ENCODE results near the gene GNAO1.

GNAO1 gene

GRCh38 chr16:56244612-56245011 lies 53.3 kb downstream of the GNAO1 start:
- H3K36me3 ChIP-seq (ENCODE audit: insufficient read depth, low read length) = peaks cover 4% of the 10 kb centered on the region
- peaks cover 66% of the 10 kb centered on the region for H3K4me1 ChIP-seq (ENCODE audit: insufficient read depth, low read length)
- H3K9ac ChIP-seq (ENCODE audit: low read length) = no peak overlapping the region
- H3K27me3 ChIP-seq (ENCODE audit: control insufficient read depth in 1 of 2, insufficient read depth in 2 of 2, low read length in 2 of 2) = no peaks in the 10 kb centered on the region
- peak overlapping the region; percentile 10 for H3K27ac ChIP-seq (ENCODE audit: low read depth, low read length)
- H3K9me3 ChIP-seq (ENCODE audit: low read length) = no peaks in the 10 kb centered on the region
- H3K4me3 ChIP-seq (ENCODE audit: low read depth in 1 of 2, low read length in 2 of 2) = no peak overlapping the region

DNA sequence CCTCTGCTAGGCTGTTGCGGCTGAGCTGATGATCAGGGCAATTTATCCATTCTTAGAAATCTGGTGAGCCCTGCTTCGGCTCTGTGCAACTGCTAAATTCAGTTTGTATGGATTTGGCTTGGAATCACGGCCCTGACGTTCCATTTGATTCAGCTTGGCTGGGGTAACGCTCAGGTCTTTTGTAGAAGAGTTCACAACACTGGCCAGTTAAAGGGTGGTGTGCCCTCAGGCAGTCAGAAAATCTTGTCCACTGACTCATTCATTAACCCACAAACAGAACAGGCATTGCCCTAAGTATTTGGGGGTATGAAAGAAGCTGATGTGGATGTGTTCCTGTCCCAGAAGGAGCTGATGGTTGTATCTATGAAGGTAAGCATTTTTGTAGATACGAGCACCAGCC lies 53.9 kb downstream of the GNAO1 start:
- Histone ChIP-seq H3K27me3 (ENCODE audit: control insufficient read depth in 1 of 2, insufficient read depth in 2 of 2, low read length in 2 of 2) (no peaks in the 10 kb centered on the region), H3K4me3 (ENCODE audit: low read depth in 1 of 2, low read length in 2 of 2) (no peak overlapping the region), H3K9ac (ENCODE audit: low read length) (no peak overlapping the region), H3K27ac (ENCODE audit: low read depth, low read length) (peak overlapping the region; percentile 10), H3K36me3 (ENCODE audit: insufficient read depth, low read length) (peaks cover 5% of the 10 kb centered on the region), H3K9me3 (ENCODE audit: low read length) (no peaks in the 10 kb centered on the region), H3K4me1 (ENCODE audit: insufficient read depth, low read length) (peaks cover 63% of the 10 kb centered on the region)

- H3K27me3 ChIP-seq (ENCODE audit: control insufficient read depth in 1 of 2, insufficient read depth in 2 of 2, low read length in 2 of 2) = no peaks in the 10 kb centered on the region
- H3K9me3 ChIP-seq (ENCODE audit: low read length) = no peaks in the 10 kb centered on the region
- no peak overlapping the region for H3K4me3 ChIP-seq (ENCODE audit: low read depth in 1 of 2, low read length in 2 of 2)
- no peak overlapping the region for H3K9ac ChIP-seq (ENCODE audit: low read length)
- H3K36me3 ChIP-seq (ENCODE audit: insufficient read depth, low read length) = peaks cover 5% of the 10 kb centered on the region
- peaks cover 53% of the 10 kb centered on the region for H3K4me1 ChIP-seq (ENCODE audit: insufficient read depth, low read length)
- H3K27ac ChIP-seq (ENCODE audit: low read depth, low read length) = peak overlapping the region; percentile 21
These were observed 54.9 kb downstream of the GNAO1 start for GRCh38 chr16:56246051-56246817.

GRCh38 chr16:56247018-56247417 lies 55.7 kb downstream of the GNAO1 start:
- Histone ChIP-seq H3K27ac (ENCODE audit: low read depth, low read length) (no peak overlapping the region), H3K4me1 (ENCODE audit: insufficient read depth, low read length) (peaks cover 53% of the 10 kb centered on the region), H3K27me3 (ENCODE audit: control insufficient read depth in 1 of 2, insufficient read depth in 2 of 2, low read length in 2 of 2) (no peaks in the 10 kb centered on the region), H3K36me3 (ENCODE audit: insufficient read depth, low read length) (peaks cover 5% of the 10 kb centered on the region), H3K9me3 (ENCODE audit: low read length) (no peaks in the 10 kb centered on the region), H3K9ac (ENCODE audit: low read length) (no peak overlapping the region), H3K4me3 (ENCODE audit: low read depth in 1 of 2, low read length in 2 of 2) (no peak overlapping the region)

- Histone ChIP-seq H3K9ac (ENCODE audit: low read length) (no peak overlapping the region), H3K4me3 (ENCODE audit: low read depth in 1 of 2, low read length in 2 of 2) (no peak overlapping the region), H3K4me1 (ENCODE audit: insufficient read depth, low read length) (peaks cover 55% of the 10 kb centered on the region), H3K9me3 (ENCODE audit: low read length) (no peaks in the 10 kb centered on the region), H3K36me3 (ENCODE audit: insufficient read depth, low read length) (peaks cover 5% of the 10 kb centered on the region), H3K27me3 (ENCODE audit: control insufficient read depth in 1 of 2, insufficient read depth in 2 of 2, low read length in 2 of 2) (no peaks in the 10 kb centered on the region), H3K27ac (ENCODE audit: low read depth, low read length) (no peak overlapping the region)
These were observed 56.5 kb downstream of the GNAO1 start for GRCh38 chr16:56247808-56248207.

DNA sequence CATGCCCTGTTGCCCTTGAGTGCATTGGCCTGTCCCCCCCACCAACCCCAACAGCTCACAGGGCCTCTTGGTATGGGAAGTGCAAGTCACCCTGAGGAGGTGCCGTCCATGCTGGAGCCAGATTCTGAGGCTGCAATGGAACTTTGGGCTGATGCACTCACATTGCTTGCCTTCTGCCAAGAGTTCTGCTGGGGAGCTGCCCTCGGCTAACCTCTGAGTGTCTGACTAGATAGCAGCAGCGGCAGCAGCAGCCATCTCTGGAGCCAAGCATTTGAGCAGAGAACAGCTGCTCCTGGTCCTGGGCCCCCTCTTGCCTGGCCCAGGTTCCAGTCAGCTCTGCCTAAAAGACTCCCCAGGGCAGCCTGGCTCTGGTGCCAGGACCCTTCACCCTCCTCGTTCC lies 61.5 kb downstream of the GNAO1 start:
- no peaks in the 10 kb centered on the region for H3K27me3 ChIP-seq (ENCODE audit: control insufficient read depth in 1 of 2, insufficient read depth in 2 of 2, low read length in 2 of 2)
- H3K27ac ChIP-seq (ENCODE audit: low read depth, low read length) = peak overlapping the region; percentile 58
- H3K4me3 ChIP-seq (ENCODE audit: low read depth in 1 of 2, low read length in 2 of 2) = peak overlapping the region in 1 of 2 donors; percentile 16
- H3K9ac ChIP-seq (ENCODE audit: low read length) = peak overlapping the region; percentile 11
- no peaks in the 10 kb centered on the region for H3K9me3 ChIP-seq (ENCODE audit: low read length)
- peaks cover 5% of the 10 kb centered on the region for H3K36me3 ChIP-seq (ENCODE audit: insufficient read depth, low read length)
- peaks cover 59% of the 10 kb centered on the region for H3K4me1 ChIP-seq (ENCODE audit: insufficient read depth, low read length)

DNA sequence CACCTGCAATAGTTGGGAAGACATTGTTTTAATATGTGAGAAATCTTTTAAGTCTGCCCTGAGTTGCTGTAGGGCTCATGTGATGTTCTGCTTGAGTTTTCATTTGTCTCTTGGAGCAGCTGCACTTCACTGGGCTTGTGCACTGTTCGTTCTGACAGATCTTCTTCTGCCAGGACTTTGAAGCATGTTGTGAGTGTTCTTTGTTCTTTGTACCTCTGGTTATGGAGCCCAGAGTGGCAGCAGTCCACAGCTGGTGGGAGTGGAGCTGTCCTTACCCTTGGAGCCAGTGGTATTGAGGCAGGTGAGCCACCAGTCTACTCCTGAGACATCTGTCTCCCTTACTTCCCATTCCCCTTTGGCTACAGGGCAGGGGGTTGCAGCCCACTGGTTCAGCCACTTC lies 64.6 kb downstream of the GNAO1 start:
- Histone ChIP-seq H3K4me3 (ENCODE audit: low read depth in 1 of 2, low read length in 2 of 2) (no peak overlapping the region), H3K9me3 (ENCODE audit: low read length) (no peaks in the 10 kb centered on the region), H3K9ac (ENCODE audit: low read length) (no peak overlapping the region), H3K27me3 (ENCODE audit: control insufficient read depth in 1 of 2, insufficient read depth in 2 of 2, low read length in 2 of 2) (no peaks in the 10 kb centered on the region), H3K36me3 (ENCODE audit: insufficient read depth, low read length) (peaks cover 3% of the 10 kb centered on the region), H3K27ac (ENCODE audit: low read depth, low read length) (peak overlapping the region; percentile 45), H3K4me1 (ENCODE audit: insufficient read depth, low read length) (peaks cover 83% of the 10 kb centered on the region)

GRCh38 chr16:56257239-56257638 lies 66.0 kb downstream of the GNAO1 start:
- Histone ChIP-seq H3K36me3 (ENCODE audit: insufficient read depth, low read length) (peaks cover 3% of the 10 kb centered on the region), H3K27me3 (ENCODE audit: control insufficient read depth in 1 of 2, insufficient read depth in 2 of 2, low read length in 2 of 2) (no peaks in the 10 kb centered on the region), H3K9me3 (ENCODE audit: low read length) (no peaks in the 10 kb centered on the region), H3K4me1 (ENCODE audit: insufficient read depth, low read length) (peaks cover 89% of the 10 kb centered on the region), H3K9ac (ENCODE audit: low read length) (no peak overlapping the region), H3K27ac (ENCODE audit: low read depth, low read length) (peak overlapping the region; percentile 45), H3K4me3 (ENCODE audit: low read depth in 1 of 2, low read length in 2 of 2) (no peak overlapping the region)

- Histone ChIP-seq H3K27ac (ENCODE audit: low read depth, low read length) (peak overlapping the region; percentile 45), H3K27me3 (ENCODE audit: control insufficient read depth in 1 of 2, insufficient read depth in 2 of 2, low read length in 2 of 2) (no peaks in the 10 kb centered on the region), H3K9me3 (ENCODE audit: low read length) (no peaks in the 10 kb centered on the region), H3K4me1 (ENCODE audit: insufficient read depth, low read length) (peaks cover 89% of the 10 kb centered on the region), H3K36me3 (ENCODE audit: insufficient read depth, low read length) (peaks cover 3% of the 10 kb centered on the region), H3K9ac (ENCODE audit: low read length) (no peak overlapping the region), H3K4me3 (ENCODE audit: low read depth in 1 of 2, low read length in 2 of 2) (no peak overlapping the region)
These were observed 66.5 kb downstream of the GNAO1 start for GRCh38 chr16:56257666-56258342.

- no peak overlapping the region for H3K9ac ChIP-seq (ENCODE audit: low read length)
These were observed 67.5 kb downstream of the GNAO1 start for GRCh38 chr16:56258508-56259424.

DNA sequence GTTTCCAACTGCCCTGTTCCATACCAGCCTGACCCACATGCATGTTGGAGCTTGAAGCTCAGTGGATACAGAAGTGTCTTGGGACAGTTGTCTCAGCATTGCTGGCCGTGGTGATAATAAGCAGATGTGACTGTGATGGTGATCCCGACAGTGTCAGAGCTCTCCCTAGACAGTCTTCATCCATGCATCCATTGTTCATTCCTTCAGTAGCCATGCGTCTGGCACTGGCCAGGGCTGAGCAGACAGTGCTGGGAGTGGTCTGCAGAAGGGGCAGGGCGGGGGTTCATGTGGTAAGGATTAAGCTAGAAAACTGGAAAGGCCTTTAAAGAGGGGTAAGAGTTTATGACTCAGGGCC lies 68.1 kb downstream of the GNAO1 start:
- H3K27ac ChIP-seq (ENCODE audit: low read depth, low read length) = peak overlapping the region; percentile 27
- H3K4me1 ChIP-seq (ENCODE audit: insufficient read depth, low read length) = peaks cover 92% of the 10 kb centered on the region
- H3K9me3 ChIP-seq (ENCODE audit: low read length) = no peaks in the 10 kb centered on the region
- H3K4me3 ChIP-seq (ENCODE audit: low read depth in 1 of 2, low read length in 2 of 2) = no peak overlapping the region
- H3K9ac ChIP-seq (ENCODE audit: low read length) = no peak overlapping the region
- peaks cover 3% of the 10 kb centered on the region for H3K36me3 ChIP-seq (ENCODE audit: insufficient read depth, low read length)
- no peaks in the 10 kb centered on the region for H3K27me3 ChIP-seq (ENCODE audit: control insufficient read depth in 1 of 2, insufficient read depth in 2 of 2, low read length in 2 of 2)

More at GRCh38 chr16:56258508-56259424, 67.5 kb downstream of the GNAO1 start:
- Histone ChIP-seq H3K27ac (ENCODE audit: low read depth, low read length) (peak overlapping the region; percentile 45), H3K9me3 (ENCODE audit: low read length) (no peaks in the 10 kb centered on the region), H3K27me3 (ENCODE audit: control insufficient read depth in 1 of 2, insufficient read depth in 2 of 2, low read length in 2 of 2) (no peaks in the 10 kb centered on the region), H3K36me3 (ENCODE audit: insufficient read depth, low read length) (peaks cover 3% of the 10 kb centered on the region), H3K4me3 (ENCODE audit: low read depth in 1 of 2, low read length in 2 of 2) (no peak overlapping the region), H3K4me1 (ENCODE audit: insufficient read depth, low read length) (peaks cover 89% of the 10 kb centered on the region)
